ENCODE measurements around the gene HOXC4.
"Not testable (repeated sequence)": the region's sequence is repeated elsewhere in the genome, so short reads cannot be mapped to it uniquely, and the experiment has no call there.

Gene HOXC4

GRCh38 chr12:54092943-54093342, 39.3 kb downstream of the HOXC4 start:
- DNase-seq (ENCODE audit: low read depth) = not testable (repeated sequence)

DNA sequence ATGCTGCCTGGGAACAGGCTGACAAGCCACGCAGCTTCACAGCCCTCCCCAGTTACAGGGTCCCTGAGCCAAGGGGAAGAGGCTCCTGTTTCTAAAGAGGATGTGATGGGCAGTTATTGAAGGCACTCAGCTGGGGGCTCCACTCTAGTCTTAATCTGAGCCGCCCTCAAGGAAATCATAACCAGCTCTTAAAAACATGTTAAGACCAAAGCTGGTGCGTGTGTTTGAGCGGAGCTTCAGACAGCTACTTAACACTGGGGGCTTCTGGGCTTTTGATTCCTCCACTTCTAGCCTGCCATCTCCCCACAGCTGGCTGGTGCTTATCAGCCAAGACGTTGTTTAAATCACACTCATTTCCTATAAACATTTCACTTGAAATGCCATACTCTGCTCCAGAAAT, 42.3 kb downstream of the HOXC4 start:
- DNase-seq (ENCODE audit: low read depth) = not testable (repeated sequence)

DNA sequence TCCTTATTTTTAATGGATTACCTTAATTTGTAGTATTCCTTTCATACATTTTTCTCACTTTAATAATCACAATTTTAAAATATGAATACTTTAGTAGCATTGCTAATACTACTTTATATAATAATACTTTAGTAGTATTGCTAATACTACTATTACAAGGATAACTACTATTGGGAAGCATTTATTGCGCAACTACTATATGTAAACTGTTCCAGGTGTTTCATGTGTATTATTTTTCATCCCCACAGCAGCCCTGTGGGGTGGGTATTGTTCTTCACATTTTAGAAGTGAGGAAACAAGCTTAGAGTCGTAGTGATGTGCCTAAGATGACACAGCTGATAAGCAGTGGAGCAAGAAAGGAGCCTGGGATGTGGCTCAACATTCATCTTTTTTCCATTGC, 45.0 kb downstream of the HOXC4 start:
- DNase-seq (ENCODE audit: low read depth) = not testable (repeated sequence)

- DNase-seq (ENCODE audit: low read depth) = not testable (repeated sequence)
Measured at GRCh38 chr12:54100588-54100987, 47.0 kb downstream of the HOXC4 start.

DNA sequence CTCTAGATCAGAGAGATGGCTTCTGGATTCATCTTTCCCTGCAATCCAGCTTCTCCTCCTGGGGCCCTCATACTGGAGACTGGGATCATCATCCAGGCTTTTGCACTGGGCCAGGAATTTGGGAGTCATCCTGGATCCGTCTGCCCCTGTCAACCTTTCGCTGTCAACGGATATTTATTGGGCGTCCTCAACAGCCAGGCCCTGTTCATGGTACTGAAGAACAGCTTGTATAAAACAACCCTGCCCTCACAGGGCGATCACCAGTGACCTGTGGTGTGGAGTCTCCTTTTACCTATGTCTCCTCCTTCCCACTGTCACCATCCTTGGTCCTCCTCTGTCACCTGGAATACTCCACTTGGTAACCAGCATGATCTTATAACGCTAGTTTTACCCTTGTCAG, 48.6 kb downstream of the HOXC4 start:
- DNase-seq (ENCODE audit: low read depth) = not testable (repeated sequence)

- not testable (repeated sequence) for DNase-seq (ENCODE audit: low read depth)
Measured at GRCh38 chr12:54103827-54104226, 50.2 kb downstream of the HOXC4 start.

Measured in stimulated activated CD4-positive, alpha-beta T cell treated with anti-CD3 and anti-CD28 coated beads, Interleukin-2, amount 100 ng/mL, for 4 hours (primary cell).